Measurements from ENCODE around the gene KIFC3.
"Not testable (repeated sequence)": the region's sequence is repeated elsewhere in the genome, so short reads cannot be mapped to it uniquely, and the experiment has no call there.

KIFC3 gene

DNA sequence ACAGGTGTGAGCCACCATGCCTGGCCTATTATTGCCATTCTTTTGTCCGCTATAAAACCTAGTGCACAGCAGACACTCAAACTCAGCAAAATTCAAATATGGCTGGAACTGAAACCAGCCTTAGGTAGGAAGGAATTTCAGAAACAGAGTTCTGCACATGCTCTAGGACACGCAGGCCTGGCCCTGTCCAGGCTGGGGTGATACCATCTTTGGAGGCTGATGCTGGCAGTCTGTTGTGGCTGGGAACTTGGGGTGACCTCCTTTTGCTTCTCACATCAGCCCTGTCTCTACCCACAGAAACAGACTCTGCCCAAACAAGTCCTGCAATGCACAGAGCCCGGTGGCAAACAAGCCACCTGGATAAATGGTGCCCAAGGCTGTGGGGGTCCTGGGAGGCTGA lies 12.6 kb upstream of the KIFC3 start:
- Histone ChIP-seq H3K9me3 (ENCODE audit: control insufficient read depth in 1 of 2, low read length in 2 of 2) (no peaks in the 10 kb centered on the region), H3K4me3 (ENCODE audit: low read depth in 1 of 2, low read length in 2 of 2) (no peak overlapping the region), H3K27me3 (ENCODE audit: control insufficient read depth in 1 of 2, insufficient read depth in 2 of 2, low read length in 2 of 2) (no peaks in the 10 kb centered on the region), H3K27ac (ENCODE audit: low read depth, low read length) (no peak overlapping the region), H3K36me3 (ENCODE audit: control insufficient read depth in 1 of 2, insufficient read depth in 2 of 2, low read length in 2 of 2) (no peaks in the 10 kb centered on the region), H3K9ac (ENCODE audit: low read depth in 1 of 2, low read length in 2 of 2) (no peak overlapping the region), H3K4me1 (ENCODE audit: control insufficient read depth in 1 of 2, insufficient read depth in 2 of 2, low read length in 2 of 2) (peaks cover 31 to 41% of the 10 kb centered on the region in 2 donors)

DNA sequence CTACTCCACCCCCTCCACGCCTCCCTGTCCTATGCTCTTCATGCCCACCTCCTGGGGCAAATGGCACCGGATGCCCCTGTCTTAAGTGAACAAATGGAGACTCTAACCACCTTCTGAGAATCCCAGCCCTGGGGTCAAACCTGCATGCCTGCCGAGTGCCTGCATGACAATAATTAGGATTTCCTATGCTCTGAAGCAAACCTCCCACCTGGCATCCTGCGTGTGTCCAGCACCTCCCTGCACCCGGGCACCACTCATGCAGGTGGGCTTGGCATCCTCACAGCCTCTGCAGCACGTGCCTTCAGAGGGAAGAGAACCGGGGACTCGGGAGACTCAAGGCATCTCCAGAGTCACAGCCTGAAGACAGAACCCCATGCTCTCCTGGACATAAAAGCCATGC lies 11.2 kb upstream of the KIFC3 start:
- H3K4me1 ChIP-seq (ENCODE audit: control insufficient read depth in 1 of 2, insufficient read depth in 2 of 2, low read length in 2 of 2), result peaks cover 35 to 48% of the 10 kb centered on the region in 2 donors
- H3K27ac ChIP-seq (ENCODE audit: low read depth, low read length), result no peak overlapping the region

DNA sequence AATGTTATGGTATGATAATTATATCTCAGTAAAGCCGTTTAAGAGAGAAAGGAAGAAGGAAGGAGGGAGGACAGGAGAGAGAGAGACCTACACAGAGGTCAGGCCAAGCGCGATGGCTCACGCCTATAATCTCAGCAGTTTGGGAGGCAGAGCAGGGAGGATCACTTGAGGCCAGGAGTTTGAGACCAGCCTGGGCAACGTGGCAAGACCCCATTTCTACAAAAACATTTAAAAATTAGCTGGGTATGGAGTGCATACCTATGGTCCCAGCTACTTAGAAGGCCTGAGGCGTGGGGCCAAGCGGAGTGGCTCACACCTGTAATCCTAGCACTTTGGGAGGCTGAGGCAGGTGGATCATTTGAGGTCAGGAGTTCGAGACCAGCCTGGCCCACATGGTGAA lies 9.0 kb upstream of the KIFC3 start:
- not testable (repeated sequence) for H3K9ac ChIP-seq (ENCODE audit: low read depth in 1 of 2, low read length in 2 of 2); H3K27ac ChIP-seq (ENCODE audit: low read depth, low read length); H3K4me3 ChIP-seq (ENCODE audit: low read depth in 1 of 2, low read length in 2 of 2); H3K9me3 ChIP-seq (ENCODE audit: control insufficient read depth in 1 of 2, low read length in 2 of 2); H3K27me3 ChIP-seq (ENCODE audit: control insufficient read depth in 1 of 2, insufficient read depth in 2 of 2, low read length in 2 of 2); H3K36me3 ChIP-seq (ENCODE audit: control insufficient read depth in 1 of 2, insufficient read depth in 2 of 2, low read length in 2 of 2)
- peaks cover 40 to 44% of the 10 kb centered on the region in 2 donors for H3K4me1 ChIP-seq (ENCODE audit: control insufficient read depth in 1 of 2, insufficient read depth in 2 of 2, low read length in 2 of 2)

More for the DNA sequence above, 11.2 kb upstream of the KIFC3 start:
- H3K36me3 ChIP-seq (ENCODE audit: control insufficient read depth in 1 of 2, insufficient read depth in 2 of 2, low read length in 2 of 2), result no peaks in the 10 kb centered on the region
- H3K27me3 ChIP-seq (ENCODE audit: control insufficient read depth in 1 of 2, insufficient read depth in 2 of 2, low read length in 2 of 2), result no peaks in the 10 kb centered on the region
- H3K9ac ChIP-seq (ENCODE audit: low read depth in 1 of 2, low read length in 2 of 2), result no peak overlapping the region
- no peak overlapping the region for H3K4me3 ChIP-seq (ENCODE audit: low read depth in 1 of 2, low read length in 2 of 2)
- no peaks in the 10 kb centered on the region for H3K9me3 ChIP-seq (ENCODE audit: control insufficient read depth in 1 of 2, low read length in 2 of 2)

DNA sequence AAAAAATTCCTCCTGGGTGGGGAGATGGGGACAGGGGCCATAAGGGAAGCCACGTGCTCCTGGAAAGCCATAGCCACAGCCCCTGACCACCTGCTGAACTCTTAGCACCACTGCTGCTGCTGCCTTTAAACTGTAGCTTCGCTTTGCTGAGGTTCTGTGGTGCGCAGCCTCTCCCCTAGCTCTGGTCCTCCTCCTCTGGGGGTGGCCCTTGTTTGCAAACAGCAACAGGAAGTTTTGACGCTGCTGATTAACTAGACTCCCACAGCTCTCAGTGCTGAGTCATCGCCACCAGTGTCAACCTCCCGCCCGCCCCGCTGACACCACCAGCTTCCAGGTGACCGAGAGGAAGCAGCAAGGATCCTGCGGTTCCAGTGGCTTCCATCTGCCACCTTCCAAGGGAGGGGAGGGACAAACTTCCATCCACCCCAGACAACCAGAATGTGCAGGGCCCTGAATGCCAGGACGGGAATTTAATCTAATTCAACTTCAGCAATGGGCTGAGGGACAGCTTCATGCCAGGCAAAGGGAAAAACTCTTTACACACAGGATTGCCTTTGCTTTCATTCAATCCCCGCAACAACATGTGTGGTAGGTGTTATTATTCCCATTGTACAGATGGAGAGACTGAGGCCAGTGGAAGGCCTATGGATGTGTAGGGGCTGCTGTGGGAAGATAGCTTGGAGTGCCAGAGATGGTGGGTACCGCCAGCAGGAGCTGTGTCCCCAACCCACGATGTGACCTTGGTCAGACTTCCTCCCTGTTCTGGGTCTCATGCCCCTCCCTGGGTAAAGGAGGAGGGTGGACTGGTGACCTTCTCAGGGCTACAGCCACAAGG lies 8.1 kb upstream of the KIFC3 start:
- H3K4me3 ChIP-seq (ENCODE audit: low read depth in 1 of 2, low read length in 2 of 2), result peak overlapping the region; percentile 32 to 33
- peaks cover 32 to 35% of the 10 kb centered on the region in 2 donors for H3K4me1 ChIP-seq (ENCODE audit: control insufficient read depth in 1 of 2, insufficient read depth in 2 of 2, low read length in 2 of 2)
- no peaks in the 10 kb centered on the region for H3K27me3 ChIP-seq (ENCODE audit: control insufficient read depth in 1 of 2, insufficient read depth in 2 of 2, low read length in 2 of 2)
- H3K27ac ChIP-seq (ENCODE audit: low read depth, low read length), result peak overlapping the region; percentile 63
- H3K36me3 ChIP-seq (ENCODE audit: control insufficient read depth in 1 of 2, insufficient read depth in 2 of 2, low read length in 2 of 2), result no peaks in the 10 kb centered on the region
- no peaks in the 10 kb centered on the region for H3K9me3 ChIP-seq (ENCODE audit: control insufficient read depth in 1 of 2, low read length in 2 of 2)
- H3K9ac ChIP-seq (ENCODE audit: low read depth in 1 of 2, low read length in 2 of 2), result peak overlapping the region; percentile 9 to 45

DNA sequence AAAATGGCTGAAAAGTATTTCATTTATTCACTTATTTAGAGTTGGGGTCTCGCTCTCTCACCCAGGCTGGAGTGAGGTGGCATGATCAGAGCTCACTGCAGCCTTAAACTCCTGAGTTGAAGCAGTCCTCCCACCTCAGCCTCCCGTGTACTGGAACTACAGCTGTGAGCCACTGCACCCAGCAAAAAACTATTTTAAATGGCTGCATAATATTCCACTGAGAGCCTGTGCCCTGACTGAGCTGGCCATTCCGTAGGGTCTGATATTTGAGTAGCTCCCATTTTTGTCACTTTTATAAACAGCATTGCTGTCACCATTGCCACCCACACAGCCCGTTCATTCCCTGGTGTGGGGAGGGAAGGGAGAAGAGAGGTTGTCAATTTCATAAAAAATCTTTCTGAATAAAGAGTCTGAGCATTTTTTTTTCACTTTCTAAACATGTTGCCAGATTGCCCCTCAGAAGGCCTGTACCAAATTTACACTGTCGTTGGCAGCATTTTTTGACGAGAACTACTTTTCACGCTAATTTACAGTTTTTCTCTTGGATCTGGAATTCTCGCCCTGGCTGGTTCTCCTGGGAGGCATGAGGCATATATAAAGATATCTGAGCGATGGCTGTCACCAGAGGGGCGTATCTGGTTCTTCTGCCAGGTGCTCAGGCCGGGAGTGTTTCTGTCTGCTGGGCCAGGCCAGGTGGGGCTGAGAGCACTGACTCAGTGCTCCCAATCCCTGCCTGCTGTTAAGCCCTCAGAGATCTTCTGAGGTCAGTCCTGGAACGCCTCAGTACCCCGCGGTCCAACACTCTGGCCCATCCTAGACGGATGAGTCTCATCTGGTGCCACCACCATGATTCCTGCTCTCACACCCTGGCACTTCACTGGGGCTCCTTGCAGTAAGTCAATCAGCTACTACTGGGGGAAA lies 7.2 kb upstream of the KIFC3 start:
- peak overlapping the region; percentile 63 for H3K27ac ChIP-seq (ENCODE audit: low read depth, low read length)
- H3K4me3 ChIP-seq (ENCODE audit: low read depth in 1 of 2, low read length in 2 of 2), result peak overlapping the region in 1 of 2 donors; percentile 33
- no peaks in the 10 kb centered on the region for H3K9me3 ChIP-seq (ENCODE audit: control insufficient read depth in 1 of 2, low read length in 2 of 2)
- H3K27me3 ChIP-seq (ENCODE audit: control insufficient read depth in 1 of 2, insufficient read depth in 2 of 2, low read length in 2 of 2), result no peaks in the 10 kb centered on the region
- H3K9ac ChIP-seq (ENCODE audit: low read depth in 1 of 2, low read length in 2 of 2), result peak overlapping the region; percentile 9 to 45
- no peaks in the 10 kb centered on the region for H3K36me3 ChIP-seq (ENCODE audit: control insufficient read depth in 1 of 2, insufficient read depth in 2 of 2, low read length in 2 of 2)
- H3K4me1 ChIP-seq (ENCODE audit: control insufficient read depth in 1 of 2, insufficient read depth in 2 of 2, low read length in 2 of 2), result peaks cover 30 to 32% of the 10 kb centered on the region in 2 donors

DNA sequence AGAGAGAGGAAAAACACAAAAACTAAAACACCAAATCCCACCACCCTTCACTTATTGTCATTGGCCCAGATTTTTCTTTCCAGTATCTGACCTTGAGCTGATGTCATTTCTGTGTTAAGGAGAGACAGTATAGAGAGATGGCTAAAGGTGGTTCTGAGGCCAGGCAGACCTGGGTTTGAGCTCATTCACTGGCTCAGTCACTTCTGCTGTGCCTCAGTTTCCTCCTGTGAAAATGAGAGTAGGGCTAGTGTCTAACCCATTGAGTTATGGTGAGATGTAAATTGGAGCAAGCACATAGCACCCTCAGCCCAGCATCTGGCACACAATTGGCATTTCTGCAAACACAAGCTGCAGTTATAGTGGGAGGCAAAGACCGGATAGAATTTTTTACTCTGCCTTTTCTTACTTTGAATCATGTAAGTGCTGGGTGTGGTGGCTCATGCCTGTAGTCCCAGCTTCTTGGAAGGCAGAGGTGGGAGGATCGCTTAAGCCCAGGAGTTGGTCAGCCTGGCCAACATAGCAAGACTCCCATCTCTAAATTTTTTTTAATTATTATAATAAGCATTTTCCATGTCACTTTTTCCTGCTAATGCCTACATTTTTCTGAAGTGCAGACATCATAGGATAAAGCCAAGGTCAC lies 6.4 kb upstream of the KIFC3 start:
- H3K27ac ChIP-seq (ENCODE audit: low read depth, low read length), result no peak overlapping the region

DNA sequence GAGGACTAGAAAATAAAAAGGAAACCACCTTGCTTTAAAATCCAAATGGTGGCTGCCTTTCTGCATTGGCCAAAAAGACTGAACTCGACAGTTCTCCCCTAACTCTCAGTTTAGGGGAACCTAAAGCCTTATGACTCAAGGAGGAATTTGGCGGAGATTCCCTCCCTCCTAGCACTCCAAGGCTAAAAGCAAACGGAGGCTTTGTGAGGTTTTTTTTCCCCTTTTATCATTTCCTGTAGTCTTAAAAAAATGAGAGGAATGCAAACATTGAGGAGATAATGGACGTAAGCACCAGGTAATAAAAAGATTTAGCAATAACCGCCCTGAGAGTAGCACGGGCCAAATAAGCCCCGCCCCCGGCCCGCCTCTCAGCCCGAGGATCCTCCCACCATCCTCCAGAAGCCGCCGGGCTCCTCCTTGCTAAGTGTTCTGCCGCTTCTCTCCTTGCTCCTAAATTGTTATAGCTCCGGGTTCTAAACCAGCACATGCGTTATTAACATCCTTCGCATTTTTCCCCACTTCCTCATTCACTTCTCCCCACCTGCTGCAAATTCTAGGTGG lies 5.8 kb upstream of the KIFC3 start:
- H3K36me3 ChIP-seq (ENCODE audit: control insufficient read depth in 1 of 2, insufficient read depth in 2 of 2, low read length in 2 of 2), result no peaks in the 10 kb centered on the region
- no peak overlapping the region for H3K9ac ChIP-seq (ENCODE audit: low read depth in 1 of 2, low read length in 2 of 2)
- no peaks in the 10 kb centered on the region for H3K9me3 ChIP-seq (ENCODE audit: control insufficient read depth in 1 of 2, low read length in 2 of 2)
- H3K4me3 ChIP-seq (ENCODE audit: low read depth in 1 of 2, low read length in 2 of 2), result peak overlapping the region; percentile 34 to 44
- H3K27me3 ChIP-seq (ENCODE audit: control insufficient read depth in 1 of 2, insufficient read depth in 2 of 2, low read length in 2 of 2), result no peaks in the 10 kb centered on the region
- peaks cover 38 to 41% of the 10 kb centered on the region in 2 donors for H3K4me1 ChIP-seq (ENCODE audit: control insufficient read depth in 1 of 2, insufficient read depth in 2 of 2, low read length in 2 of 2)
- H3K27ac ChIP-seq (ENCODE audit: low read depth, low read length), result no peak overlapping the region

More for the DNA sequence above, 6.4 kb upstream of the KIFC3 start:
- no peak overlapping the region for H3K9ac ChIP-seq (ENCODE audit: low read depth in 1 of 2, low read length in 2 of 2)
- H3K27me3 ChIP-seq (ENCODE audit: control insufficient read depth in 1 of 2, insufficient read depth in 2 of 2, low read length in 2 of 2), result no peaks in the 10 kb centered on the region
- H3K9me3 ChIP-seq (ENCODE audit: control insufficient read depth in 1 of 2, low read length in 2 of 2), result no peaks in the 10 kb centered on the region
- H3K36me3 ChIP-seq (ENCODE audit: control insufficient read depth in 1 of 2, insufficient read depth in 2 of 2, low read length in 2 of 2), result no peaks in the 10 kb centered on the region
- peaks cover 32 to 35% of the 10 kb centered on the region in 2 donors for H3K4me1 ChIP-seq (ENCODE audit: control insufficient read depth in 1 of 2, insufficient read depth in 2 of 2, low read length in 2 of 2)
- peak overlapping the region; percentile 34 to 44 for H3K4me3 ChIP-seq (ENCODE audit: low read depth in 1 of 2, low read length in 2 of 2)

DNA sequence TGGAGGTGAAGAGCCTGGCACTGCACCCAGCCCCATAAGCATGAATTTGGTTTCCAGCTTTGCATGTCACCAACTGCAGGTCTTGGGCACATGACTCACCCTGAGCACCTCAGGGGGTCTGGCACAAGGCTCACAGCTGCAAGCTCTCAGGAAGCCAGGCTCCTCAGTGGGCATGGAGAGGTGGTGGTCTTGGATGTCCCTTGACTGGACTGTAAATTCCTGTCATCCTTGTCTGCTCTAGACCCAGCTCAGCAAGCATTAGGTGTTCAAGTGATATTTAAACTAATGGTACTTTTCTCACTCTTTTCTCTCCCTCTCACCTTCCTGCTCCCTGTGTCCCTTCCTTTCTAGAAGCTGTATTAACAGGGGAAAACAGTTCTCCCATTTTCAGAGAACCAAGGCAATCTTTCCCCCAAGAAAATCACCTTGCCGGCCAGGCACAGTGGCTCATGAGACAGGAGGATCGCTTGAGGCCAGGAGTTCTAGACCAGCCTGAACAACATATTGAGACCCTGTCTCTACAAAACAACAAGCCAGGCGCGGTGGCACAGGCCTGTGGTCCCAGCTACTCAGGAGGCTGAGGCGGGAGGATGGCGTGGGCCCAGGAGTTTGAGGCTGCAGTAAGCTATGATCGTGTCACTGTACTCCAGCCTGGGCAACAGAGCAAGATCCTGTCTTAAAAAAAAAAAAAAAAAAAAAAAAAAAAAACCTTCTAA lies 5.1 kb upstream of the KIFC3 start:
- H3K9ac ChIP-seq (ENCODE audit: low read depth in 1 of 2, low read length in 2 of 2), result no peak overlapping the region
- peak overlapping the region in 1 of 2 donors; percentile 44 for H3K4me3 ChIP-seq (ENCODE audit: low read depth in 1 of 2, low read length in 2 of 2)
- no peaks in the 10 kb centered on the region for H3K9me3 ChIP-seq (ENCODE audit: control insufficient read depth in 1 of 2, low read length in 2 of 2)
- H3K4me1 ChIP-seq (ENCODE audit: control insufficient read depth in 1 of 2, insufficient read depth in 2 of 2, low read length in 2 of 2), result peaks cover 44 to 47% of the 10 kb centered on the region in 2 donors
- H3K36me3 ChIP-seq (ENCODE audit: control insufficient read depth in 1 of 2, insufficient read depth in 2 of 2, low read length in 2 of 2), result no peaks in the 10 kb centered on the region
- H3K27ac ChIP-seq (ENCODE audit: low read depth, low read length), result peak overlapping the region; percentile 18
- no peaks in the 10 kb centered on the region for H3K27me3 ChIP-seq (ENCODE audit: control insufficient read depth in 1 of 2, insufficient read depth in 2 of 2, low read length in 2 of 2)

DNA sequence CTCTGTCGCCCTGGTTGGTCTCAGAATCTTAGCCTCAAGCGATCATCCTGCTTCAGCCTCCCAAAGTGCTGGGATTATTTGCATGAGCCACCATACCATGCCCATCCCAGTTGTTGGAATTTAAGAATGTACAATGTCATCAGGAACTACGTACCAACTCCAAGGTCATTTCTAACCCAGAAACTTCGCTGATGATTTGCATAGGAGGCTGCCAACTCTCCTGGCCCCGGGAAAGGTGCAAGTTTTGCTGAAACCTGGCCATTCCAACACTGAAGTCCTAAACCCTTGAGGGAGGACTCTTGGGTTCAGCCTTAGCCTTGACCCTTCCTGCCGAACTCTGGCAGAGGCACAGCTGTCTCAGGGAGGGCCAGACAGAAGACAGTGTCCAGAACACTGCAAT lies 2.9 kb upstream of the KIFC3 start:
- Histone ChIP-seq H3K27ac (ENCODE audit: low read depth, low read length) (peak overlapping the region; percentile 36), H3K4me1 (ENCODE audit: control insufficient read depth in 1 of 2, insufficient read depth in 2 of 2, low read length in 2 of 2) (peaks cover 53 to 57% of the 10 kb centered on the region in 2 donors), H3K27me3 (ENCODE audit: control insufficient read depth in 1 of 2, insufficient read depth in 2 of 2, low read length in 2 of 2) (no peaks in the 10 kb centered on the region), H3K9ac (ENCODE audit: low read depth in 1 of 2, low read length in 2 of 2) (no peak overlapping the region), H3K9me3 (ENCODE audit: control insufficient read depth in 1 of 2, low read length in 2 of 2) (no peaks in the 10 kb centered on the region), H3K36me3 (ENCODE audit: control insufficient read depth in 1 of 2, insufficient read depth in 2 of 2, low read length in 2 of 2) (no peaks in the 10 kb centered on the region), H3K4me3 (ENCODE audit: low read depth in 1 of 2, low read length in 2 of 2) (no peak overlapping the region)

Measured in duodenal mucosa (tissue), 2 donors.